ENCODE data around the gene ALG12.

DNA sequence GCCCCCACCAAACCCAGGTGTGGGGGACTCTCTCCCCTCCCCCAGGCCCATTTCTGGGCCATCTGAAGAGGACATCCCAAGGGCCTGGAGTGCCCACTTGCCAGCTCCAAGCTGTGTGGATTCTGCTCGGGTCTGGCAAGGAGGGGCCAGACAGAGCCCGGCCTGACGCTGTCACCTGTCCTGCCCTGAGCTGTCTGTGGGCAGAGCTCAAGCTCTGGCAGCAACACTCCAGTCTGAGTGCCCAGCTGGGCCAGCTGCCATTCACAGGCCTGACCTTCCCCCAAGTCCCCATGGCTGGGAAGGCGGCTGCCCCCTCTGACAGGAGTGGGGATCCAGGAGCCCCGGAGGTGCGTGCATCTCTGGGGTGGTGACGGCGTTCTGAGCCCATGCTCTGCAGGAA, 36.1 kb upstream of the ALG12 start:
- TF ChIP-seq, protein P1, sequence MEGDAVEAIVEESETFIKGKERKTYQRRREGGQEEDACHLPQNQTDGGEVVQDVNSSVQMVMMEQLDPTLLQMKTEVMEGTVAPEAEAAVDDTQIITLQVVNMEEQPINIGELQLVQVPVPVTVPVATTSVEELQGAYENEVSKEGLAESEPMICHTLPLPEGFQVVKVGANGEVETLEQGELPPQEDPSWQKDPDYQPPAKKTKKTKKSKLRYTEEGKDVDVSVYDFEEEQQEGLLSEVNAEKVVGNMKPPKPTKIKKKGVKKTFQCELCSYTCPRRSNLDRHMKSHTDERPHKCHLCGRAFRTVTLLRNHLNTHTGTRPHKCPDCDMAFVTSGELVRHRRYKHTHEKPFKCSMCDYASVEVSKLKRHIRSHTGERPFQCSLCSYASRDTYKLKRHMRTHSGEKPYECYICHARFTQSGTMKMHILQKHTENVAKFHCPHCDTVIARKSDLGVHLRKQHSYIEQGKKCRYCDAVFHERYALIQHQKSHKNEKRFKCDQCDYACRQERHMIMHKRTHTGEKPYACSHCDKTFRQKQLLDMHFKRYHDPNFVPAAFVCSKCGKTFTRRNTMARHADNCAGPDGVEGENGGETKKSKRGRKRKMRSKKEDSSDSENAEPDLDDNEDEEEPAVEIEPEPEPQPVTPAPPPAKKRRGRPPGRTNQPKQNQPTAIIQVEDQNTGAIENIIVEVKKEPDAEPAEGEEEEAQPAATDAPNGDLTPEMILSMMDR (IDR thresholded peaks at IDR 0.05): no peak
- TF ChIP-seq CREB1 (CRISPR knock-in tag; IDR thresholded peaks at IDR 0.05): no peak
- TF ChIP-seq FOXP1 (CRISPR knock-in tag; IDR thresholded peaks at IDR 0.05; ENCODE audit: borderline replicate concordance): no peak
- no peak for TF ChIP-seq NR2C2 (CRISPR knock-in tag; IDR thresholded peaks at IDR 0.05)
- TF ChIP-seq ETV6 (CRISPR knock-in tag; IDR thresholded peaks at IDR 0.05): no peak
- TF ChIP-seq IRF2 (CRISPR knock-in tag; IDR thresholded peaks at IDR 0.05; ENCODE audit: borderline replicate concordance, low read depth): no peak
- TF ChIP-seq, protein P2, sequence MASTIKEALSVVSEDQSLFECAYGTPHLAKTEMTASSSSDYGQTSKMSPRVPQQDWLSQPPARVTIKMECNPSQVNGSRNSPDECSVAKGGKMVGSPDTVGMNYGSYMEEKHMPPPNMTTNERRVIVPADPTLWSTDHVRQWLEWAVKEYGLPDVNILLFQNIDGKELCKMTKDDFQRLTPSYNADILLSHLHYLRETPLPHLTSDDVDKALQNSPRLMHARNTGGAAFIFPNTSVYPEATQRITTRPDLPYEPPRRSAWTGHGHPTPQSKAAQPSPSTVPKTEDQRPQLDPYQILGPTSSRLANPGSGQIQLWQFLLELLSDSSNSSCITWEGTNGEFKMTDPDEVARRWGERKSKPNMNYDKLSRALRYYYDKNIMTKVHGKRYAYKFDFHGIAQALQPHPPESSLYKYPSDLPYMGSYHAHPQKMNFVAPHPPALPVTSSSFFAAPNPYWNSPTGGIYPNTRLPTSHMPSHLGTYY (CRISPR knock-in tag; IDR thresholded peaks at IDR 0.05): no peak
- TF ChIP-seq, protein P3, sequence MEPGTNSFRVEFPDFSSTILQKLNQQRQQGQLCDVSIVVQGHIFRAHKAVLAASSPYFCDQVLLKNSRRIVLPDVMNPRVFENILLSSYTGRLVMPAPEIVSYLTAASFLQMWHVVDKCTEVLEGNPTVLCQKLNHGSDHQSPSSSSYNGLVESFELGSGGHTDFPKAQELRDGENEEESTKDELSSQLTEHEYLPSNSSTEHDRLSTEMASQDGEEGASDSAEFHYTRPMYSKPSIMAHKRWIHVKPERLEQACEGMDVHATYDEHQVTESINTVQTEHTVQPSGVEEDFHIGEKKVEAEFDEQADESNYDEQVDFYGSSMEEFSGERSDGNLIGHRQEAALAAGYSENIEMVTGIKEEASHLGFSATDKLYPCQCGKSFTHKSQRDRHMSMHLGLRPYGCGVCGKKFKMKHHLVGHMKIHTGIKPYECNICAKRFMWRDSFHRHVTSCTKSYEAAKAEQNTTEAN (CRISPR knock-in tag; IDR thresholded peaks at IDR 0.05): no peak
- TF ChIP-seq FOXK1 (CRISPR knock-in tag; IDR thresholded peaks at IDR 0.05): no peak
- TF ChIP-seq, protein P4, sequence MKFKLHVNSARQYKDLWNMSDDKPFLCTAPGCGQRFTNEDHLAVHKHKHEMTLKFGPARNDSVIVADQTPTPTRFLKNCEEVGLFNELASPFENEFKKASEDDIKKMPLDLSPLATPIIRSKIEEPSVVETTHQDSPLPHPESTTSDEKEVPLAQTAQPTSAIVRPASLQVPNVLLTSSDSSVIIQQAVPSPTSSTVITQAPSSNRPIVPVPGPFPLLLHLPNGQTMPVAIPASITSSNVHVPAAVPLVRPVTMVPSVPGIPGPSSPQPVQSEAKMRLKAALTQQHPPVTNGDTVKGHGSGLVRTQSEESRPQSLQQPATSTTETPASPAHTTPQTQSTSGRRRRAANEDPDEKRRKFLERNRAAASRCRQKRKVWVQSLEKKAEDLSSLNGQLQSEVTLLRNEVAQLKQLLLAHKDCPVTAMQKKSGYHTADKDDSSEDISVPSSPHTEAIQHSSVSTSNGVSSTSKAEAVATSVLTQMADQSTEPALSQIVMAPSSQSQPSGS (CRISPR knock-in tag; IDR thresholded peaks at IDR 0.05; ENCODE audit: borderline replicate concordance, low read depth): no peak
- TF ChIP-seq SMAD3 (CRISPR knock-in tag; IDR thresholded peaks at IDR 0.05; ENCODE audit: borderline replicate concordance): no peak
- TF ChIP-seq SP1 (CRISPR knock-in tag; conservative IDR thresholded peaks at IDR 0.05): no peak

All from WTC11 (cell line).